Activated T-cell treated with anti-CD3 and anti-CD28 coated beads for 48 hours (primary cell): ENCODE results near the gene SH2D2A.

ENCODE experiments used
- DNase-seq: peaks from one replicate; pipeline ENCODE4 v3.0.0-alpha.2; 2020; ENCODE audit warnings: low read depth

SH2D2A gene

DNA sequence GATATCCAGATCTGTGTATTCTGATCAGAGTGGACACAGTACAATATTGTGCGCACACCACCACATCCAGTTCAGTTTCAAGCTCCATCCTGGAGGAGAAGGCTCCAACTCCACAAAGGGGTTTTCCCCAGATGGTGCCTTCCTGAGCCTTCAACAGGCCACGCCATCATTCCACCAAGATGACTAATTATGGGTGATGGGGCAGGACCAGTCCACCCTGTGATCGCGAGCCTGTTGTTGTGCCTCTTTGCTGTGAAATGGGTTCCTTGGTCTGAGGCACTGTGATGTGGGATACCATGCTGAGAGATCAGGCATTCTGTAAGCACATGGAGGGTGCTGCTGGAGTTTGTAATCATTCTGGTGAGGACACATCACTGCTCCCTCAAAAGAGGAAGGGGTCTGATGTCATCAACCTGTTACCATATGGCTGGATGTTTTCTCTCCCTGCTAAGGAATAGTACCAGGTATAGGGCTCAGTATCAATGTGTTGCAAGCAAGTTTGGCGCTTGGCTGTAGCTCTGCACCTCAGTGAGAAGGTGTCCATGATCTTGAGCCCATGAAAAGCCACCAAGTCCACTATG is 6.7 kb upstream of the SH2D2A start:
- DNase-seq = no peak

DNA sequence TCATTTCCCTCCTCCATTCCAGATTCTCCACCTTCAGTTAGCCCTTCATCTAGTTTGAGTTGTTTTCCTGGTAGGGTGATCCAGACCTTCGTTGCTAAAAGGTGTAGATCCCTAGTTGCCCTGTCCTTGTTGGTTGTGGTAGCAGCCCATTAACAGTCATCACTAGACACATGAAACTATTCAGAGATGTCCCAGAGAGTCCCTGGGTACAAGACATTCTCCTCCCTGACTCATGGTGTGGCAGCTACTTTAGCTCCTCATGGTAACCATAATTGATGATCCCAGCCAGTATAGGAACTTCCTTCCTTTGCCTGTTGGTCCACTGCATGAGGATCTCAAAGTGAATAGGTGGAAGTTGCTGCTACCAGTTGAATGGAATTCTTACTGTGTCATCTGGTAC is 6.0 kb upstream of the SH2D2A start:
- DNase-seq = no peak

DNA sequence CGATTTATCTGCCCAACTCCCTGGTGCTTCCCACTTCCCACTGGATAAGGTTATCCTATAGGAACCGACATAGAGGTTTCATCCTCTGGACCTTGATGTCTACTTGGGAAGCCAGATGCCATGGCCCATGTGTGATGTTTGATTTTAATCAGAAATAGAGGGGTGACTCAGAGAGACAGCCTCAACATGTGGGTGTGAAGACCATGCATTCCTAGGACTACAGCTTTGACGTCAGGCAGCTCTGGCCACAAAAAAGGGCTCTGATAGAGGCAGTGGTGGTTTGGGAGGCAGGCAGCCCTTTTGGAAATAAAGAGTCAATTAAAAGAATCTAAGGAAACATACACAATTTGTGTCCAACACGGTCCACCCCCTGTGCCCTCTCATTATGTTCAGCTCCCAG is 5.2 kb upstream of the SH2D2A start:
- peak; percentile 46 for DNase-seq

DNA sequence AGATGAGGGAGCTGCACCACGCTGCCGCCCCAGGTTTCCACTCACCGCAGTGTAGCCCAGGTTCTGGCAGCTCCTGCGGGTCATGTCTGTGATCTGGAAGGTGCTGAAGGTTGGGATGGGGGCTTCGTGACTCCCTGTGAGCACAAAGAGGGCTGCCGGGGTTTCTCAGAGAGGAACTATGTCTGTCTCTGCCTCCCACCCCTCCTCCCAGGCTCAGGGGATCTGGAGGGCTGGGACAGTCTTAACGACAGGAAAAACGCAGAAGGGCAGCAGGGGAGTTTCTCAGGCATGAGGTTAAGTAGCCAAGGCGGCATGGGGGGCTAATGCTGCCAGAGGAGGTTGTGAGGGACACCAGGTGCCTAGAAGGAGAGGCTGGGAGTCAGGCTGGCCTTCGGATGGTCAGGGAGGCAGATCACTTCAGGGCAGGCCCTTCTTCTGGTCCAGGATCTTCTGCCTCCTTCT is 656 bp downstream of the SH2D2A start:
- no peak for DNase-seq

DNA sequence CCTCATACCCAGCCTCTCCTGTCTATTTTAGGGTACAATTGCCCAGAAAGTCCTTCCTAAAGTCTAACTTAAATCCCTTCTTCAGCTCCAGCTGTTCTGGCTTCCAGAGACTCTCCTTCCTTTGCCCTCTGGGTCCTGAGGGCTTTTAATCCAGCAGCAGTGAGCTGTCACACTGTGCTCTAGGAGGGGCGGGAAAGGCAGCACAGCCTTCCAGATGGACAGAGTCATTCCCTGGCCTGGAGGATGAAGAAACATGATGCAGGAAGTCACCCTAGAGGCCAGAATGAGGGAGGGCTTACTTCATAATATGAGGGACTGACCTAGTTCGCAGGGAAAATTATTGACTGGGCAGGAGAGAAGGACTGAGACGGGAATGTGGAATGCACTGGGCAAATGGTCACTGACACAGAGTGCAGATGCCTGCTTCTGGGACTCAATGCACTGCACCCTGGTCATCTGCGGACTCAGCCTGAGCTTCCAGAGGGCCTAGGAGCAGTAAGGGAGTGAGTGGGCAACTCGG is 1.3 kb downstream of the SH2D2A start:
- no peak for DNase-seq

DNA sequence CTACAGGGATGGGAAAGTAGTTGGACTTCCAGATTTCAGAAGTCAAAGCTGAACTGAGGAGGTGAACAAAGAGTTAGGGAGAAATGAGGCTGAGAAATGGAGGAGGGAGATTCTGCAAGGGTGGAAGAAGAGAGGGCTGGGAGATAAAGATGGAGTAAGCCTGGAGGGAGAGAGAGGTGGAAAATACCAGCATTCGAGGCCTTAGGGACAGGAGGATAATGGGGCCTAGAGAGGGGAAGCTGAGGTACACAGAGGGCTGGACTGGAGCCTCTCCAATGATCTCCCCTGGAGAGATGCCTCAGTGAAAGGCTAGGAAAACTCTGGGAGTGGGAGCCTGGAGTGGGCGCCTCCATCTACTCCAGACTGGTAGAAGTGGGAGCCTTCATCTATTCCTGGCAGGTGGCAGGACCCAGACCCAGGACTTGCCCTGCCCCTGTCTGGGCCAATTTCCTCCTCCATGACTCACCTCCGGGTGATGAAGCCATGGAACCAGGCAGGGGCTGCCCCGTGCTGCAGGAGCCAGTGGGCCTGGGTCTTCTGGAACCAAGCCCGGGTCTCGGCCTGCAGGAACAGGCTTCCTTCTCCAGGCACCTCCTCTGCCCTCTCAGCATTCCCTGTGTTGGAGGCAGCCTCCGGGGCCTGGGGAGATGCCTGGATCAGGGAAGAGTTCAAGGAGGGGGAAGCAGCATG is 1.9 kb downstream of the SH2D2A start:
- DNase-seq = no peak

DNA sequence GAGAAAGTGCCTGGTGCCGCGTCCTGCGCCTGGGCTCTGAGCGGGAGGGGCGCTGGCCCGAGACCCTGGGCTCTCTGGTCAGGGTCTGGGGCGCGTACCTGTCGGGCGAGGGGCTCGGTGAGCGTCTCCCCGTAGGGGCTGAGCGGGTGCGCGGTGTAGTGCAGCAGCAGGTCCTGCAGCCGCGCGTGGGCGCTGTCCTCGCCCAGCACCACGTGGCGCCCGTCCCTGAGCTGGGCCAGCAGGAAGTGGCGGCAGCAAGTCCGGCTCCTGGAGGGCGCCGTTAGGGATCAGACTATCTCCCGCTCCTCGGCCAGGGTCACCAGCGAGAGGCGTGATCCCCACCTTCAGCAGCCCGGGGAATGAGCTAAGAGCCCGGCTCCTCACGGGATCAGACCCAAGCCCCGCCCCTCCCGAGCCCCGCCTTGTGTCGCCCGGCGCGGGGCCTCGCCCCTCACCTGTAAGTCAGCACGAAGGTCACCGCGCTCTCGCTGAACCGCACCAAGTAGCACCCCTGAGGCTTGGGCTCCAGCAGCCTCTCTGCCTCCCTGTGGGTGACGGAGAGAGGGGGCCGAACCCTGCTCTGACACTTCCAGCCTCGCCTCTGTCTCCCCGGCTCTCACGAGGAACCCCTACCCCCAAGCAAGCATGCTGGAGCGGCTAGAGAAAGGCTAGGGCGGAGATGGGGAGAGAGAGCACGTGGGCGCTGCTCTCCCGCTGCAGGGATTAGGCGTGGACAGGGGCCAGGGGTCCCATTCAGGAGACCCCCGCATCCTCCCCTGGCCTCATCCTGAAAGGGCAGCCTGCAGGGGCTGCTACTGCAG is 2.7 kb downstream of the SH2D2A start:
- peak; percentile 74 for DNase-seq

DNA sequence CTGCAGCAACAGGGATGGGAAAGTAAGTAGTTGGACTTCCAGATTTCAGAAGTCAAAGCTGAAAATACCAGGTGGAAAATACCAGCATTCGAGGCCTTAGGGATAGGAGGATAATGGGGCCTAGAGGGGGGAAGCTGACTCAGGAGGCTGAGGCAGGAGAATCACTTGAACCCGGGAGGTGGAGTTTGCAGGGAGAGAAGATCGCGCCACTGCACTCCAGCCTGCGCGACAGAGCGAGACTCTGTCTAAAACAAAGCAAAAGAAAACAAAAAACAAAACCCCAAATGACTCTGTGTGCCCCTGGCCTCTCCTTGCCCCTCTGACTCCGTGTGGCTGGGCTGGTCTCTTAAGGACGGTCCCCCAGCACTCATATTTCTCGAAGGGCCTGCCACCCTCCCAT is 3.4 kb downstream of the SH2D2A start:
- no peak for DNase-seq

DNA sequence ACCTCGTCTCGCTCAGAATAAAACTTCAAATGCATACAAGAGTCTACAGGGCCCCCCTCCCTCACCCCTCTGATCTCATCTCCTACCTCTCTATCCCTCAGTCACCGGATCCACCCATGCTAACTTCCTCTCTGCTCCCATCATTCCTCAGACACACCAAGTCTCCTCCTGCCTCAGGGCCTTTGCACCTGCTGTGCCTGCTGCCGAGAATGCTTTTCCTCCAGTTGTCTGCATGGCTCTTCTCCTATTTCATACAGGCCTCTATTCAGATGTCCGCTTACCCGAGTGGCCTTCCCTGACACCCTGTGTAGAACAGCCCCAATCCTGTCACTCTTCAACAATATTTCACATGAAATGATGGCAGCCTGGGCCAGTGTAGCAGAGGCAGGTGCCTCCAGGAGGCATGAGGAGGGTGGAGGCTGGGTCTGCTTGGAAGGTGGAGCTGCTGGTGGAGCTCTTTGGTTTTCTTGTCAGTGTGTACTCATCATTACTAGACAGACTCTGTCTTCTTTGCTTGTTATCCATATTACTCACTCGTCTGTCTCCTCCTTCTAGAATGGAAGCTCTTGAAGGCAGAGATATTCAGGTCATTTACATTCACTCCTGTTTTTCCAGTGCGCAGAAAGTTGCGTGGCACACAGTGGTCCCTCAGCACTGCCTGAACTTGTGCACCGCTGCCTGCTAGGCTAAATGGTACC is 4.2 kb downstream of the SH2D2A start:
- no peak for DNase-seq

DNA sequence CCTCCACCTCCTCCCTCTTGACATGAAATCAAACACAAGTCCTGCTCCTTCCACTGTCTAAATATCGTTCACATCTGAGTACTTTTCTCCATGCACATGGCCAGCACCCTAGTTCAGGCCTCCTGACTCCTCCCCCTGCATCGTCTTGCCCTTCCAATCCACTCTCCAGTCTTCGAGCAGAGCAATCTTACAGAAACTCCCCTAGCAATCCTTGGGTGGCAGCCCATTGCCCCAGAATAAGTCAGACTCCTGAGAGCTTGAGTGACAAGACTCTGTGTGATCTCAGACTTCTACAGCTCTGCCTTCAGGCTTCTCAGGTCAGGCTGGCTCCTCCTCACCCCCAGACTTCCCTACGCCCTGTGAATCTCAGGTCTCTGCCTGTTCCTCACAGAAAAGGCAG is 5.5 kb downstream of the SH2D2A start:
- DNase-seq = no peak

DNA sequence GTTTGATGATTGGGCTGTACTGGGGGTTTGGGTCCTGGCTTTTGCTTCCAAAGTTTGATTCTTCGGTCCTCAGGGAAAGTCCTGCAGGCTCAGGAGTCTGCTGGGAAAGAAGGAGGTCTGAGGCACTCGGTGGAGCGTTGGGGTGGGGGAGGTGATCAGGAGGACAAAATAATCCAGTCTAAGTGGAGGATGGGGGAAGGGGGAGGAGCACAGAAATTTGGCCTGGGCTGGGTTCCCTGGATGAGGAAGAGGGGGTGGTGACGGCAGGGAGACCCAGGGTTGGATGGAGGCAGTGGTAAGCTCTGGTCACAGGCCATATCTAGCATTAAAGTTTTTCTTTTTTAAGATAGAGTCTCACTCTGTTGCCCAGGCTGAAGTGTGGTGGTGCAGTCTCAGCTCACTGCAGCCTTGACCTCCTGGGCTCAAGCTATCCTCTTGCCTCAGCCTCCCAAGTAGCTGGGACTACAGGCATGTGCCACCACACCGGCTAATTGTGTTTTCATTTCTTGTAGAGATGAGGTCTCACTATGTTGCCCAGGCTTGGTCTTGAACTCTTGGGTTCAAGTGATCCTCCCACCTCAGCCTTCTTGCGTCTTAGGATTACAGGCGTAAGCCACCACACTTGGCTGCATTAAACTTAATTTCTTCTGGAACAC is 6.8 kb downstream of the SH2D2A start:
- no peak for DNase-seq

DNA sequence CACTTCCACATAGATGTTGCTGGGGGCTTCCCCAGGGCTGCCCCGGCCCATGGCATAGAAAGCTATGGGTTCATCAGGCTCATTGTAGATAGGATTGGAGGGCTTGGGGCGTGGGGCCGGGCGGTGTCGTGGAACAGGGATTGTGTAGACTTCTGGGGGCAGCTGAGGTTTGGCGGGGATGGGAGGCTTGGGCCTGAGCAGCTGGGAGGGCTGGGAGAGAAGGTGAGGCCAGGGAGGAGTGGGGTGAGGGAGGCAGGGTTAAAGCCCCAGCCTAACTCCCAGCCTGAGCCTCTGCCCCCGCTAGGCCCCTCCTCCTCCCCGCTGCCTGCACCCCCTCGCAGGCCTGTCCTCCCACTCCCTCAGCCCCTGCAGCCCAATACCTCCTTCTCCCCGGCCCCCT is 7.4 kb downstream of the SH2D2A start:
- DNase-seq = no peak

DNA sequence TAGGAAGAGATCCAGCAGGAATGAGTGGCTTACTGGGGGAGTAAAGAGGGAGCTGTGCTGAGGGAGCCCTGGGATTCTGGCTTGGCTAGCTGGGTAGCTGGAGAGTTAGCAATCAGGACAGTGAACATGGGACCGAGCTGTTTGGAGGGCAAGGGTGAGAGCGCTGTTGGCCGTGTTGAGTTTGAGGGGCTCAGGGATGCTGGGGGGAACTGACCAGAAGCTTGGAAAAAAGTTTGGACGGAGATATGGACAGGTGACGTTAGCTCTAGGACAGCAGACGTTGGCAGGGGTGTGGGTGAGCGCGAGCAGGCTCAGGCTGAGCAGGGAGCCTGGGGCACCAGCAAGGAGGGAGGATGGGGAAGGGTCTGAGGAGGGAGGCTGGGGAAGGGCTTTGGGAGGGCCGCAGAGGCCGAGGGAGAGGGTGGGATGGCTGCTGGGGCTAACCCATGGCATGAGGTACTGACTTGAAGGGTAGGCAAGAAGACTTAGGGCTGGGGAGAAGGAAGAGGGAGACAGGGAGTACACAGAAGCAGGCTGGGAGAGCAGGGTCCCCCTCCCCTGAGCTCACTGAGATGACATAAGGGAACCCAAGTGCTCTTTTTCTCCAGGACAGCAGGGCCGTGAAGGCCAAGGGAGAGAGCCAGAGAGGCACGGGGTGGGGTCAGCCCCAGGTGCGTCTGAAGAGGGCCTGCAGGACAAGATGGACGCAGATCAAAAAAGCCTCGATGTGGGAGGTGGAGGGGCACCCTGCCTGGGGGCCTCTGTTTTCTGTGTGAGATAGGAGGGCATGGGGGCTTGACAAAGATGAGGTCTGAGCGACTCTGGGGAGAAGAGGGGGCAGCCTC is 8.2 kb downstream of the SH2D2A start:
- no peak for DNase-seq

DNA sequence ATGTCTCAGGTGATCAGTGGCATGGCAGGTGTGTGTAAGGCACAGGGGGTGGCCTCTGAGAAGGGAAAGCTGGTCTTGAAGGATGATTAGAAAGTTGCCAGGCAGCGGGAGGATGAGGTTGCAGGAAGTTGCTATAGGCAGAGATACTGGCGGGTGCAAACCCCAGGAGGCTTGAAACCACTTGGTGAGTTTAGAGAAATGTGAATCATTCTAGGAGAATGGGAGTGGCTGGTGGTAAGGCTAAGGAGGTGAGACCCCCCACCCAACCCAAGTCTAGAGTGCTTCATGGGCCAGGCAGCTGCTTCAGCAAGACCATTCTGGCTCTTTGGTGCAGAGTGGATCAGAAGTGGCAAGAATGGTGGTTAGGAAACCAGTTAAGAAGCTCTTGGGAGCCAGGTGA is 9.0 kb downstream of the SH2D2A start:
- DNase-seq = no peak

DNA sequence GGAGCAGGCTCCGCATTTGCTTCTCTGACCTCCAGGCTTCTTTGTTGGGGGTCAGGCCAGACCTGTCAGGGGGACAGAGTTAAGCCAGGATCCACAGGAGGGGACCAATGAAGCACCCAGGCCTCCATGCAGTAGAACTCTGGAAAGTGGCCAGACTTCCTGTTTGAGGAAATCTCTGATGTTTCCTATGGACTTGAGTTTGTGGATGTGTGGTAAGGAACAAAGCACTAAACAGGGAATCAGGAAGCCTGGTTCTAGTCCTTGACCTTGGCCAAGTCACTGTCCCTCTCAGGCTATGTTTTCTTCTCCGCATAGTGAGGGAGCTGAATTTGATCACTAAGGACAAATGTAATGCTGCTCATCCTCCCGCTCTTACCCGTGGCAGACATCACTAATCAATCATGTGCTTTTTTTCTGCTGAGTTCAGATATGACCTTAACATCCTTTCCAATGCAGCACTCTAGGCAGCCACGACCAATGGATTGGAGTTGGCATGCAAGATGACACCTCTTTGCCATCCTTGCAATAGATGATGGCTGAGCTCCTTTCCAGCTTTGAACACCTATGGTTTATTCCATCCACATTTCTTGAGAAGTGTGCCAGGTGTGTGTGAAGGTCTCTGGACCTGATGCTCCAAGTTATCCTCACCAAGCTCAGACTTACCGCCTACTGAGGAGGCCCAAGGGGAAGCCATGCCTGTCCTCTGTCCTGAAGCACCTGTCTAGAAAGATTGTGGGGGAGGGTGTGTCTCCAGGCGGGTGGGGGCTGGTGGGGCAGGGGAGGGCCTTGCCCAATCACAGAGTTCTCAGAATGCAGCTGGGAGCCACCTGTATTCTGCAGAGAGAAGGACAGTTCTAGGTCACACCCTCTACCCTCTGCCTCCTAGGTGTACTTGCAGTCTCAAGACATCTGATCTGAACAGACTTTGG is 9.9 kb downstream of the SH2D2A start:
- DNase-seq = no peak

DNA sequence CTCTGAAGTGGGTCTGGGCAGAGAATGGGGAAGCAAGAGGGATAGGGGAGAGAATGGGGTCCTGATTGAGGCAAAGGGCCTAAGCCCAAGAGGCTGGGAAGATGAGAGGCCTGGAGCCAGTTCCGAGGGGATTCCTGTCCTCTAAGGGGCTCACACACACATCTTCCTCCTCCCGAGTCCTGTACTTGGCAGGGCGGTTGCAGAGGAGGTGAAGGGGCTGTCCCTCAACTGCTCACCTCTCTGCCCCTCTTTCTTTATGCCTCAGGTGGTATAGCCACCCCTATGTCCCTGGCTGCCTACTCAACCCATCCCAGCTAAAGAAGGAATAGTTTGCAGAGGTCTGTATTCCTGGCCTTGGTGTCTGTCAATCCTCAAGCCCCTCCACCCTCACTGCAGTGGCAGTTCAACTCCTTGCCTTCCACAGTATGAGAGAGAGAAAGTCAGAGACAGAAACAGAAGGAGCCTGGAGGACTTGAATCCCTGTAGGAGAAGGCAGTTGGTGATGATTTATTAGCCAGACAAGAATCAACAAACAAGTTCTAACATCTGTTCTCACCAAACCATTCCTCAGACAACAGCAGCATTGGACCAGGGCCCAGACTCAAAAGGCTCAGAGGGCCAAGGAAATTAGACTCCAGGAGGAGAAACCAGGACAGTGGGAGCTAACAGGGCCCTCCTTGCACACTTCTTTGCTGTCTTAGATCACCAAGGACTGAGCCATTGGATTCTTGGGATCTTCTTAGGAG is 10.7 kb downstream of the SH2D2A start:
- DNase-seq = no peak

DNA sequence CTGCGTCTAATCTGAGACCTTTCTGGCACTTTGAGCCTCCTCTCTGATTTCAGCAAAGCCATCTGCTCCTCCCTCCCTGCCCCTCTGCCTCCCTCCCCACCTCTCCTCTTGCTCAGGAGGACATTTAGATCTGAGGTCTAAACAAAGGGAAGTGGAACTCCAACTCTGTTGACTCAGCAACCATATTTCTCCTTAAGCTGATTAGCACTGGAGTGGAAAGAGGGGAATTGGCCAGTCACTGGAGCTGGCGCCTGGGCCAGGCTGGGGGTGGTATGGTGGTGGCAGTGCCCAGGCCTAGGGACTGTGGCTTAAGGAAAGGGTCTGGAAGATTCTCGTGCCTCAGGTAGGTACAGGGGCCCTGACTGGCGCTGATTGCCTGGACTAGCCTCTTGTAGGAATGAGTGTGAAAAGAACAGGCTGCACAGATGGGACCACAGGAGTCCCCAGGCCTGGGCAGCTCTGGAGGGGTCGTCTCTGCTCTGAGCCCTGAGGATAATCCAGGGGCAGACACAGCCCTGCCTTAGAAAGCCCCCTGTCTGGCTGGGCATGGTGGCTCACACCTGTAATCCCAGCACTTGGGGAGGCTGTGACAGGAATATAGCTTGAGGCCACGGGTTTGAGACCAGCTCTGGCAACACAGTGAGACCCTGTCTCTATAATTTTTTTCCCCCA is 11.9 kb downstream of the SH2D2A start:
- DNase-seq = no peak

DNA sequence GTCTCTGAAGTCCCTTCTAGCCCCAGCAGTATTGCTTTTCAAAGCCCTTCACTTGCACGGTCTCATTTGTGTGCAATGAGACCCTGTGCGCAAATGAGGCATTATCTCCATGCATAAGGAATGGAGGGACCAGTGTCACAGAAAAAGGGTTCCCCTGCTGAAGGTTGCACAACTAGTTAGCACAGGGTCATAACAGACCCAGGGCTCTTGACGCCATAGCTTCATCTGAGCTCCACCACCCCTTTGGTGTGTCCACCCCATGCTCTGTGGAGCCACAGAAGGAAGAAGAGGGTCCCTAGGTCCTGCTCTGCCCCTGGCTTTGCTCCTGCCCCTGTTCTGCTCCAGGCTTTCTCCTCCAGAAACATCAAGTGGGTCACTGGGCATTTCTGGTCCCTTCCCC is 12.6 kb downstream of the SH2D2A start:
- DNase-seq = no peak
